K562 (cell line): Measurements from ENCODE around the gene ASCC1. TPM values are rescaled to one million over a fixed set of nuclear protein-coding genes. Genes with fewer than 3 reads are reported as not detected.

Experiments used
- DACH1 ChIP-seq: fragments of 450-650 bp; IDR thresholded peaks from 2 replicates; pipeline ENCODE4 v1.6.1; 2018; ENCODE audit not compliant: partially characterized antibody
- FOXO4 ChIP-seq: fragments of 450-650 bp; formaldehyde crosslinking; IDR thresholded peaks from 2 replicates; pipeline ENCODE4 v1.4.0; 2020; ENCODE audit warnings: mild to moderate bottlenecking, moderate library complexity
- GABPB1 ChIP-seq: sonication (generic); formaldehyde crosslinking; IDR thresholded peaks from 2 replicates; pipeline ENCODE4 v1.8.0; 2022; ENCODE audit warnings: mild to moderate bottlenecking, missing genetic modification reagents
- GMEB1 ChIP-seq: fragments of 250-450 bp; sonication (Bioruptor Pico); IDR thresholded peaks from 2 replicates; pipeline ENCODE4 v1.4.0; 2020; ENCODE audit warnings: mild to moderate bottlenecking
- HIVEP1 ChIP-seq: fragments of 250-450 bp; sonication (Bioruptor Pico); IDR thresholded peaks from 2 replicates; pipeline ENCODE4 v1.4.0; 2020; ENCODE audit warnings: mild to moderate bottlenecking
- MAZ ChIP-seq, 2 experiments: fragments of 450-650 bp in 1 of 2; sonication (generic) in 1 of 2; formaldehyde crosslinking; IDR thresholded peaks in 1 of 2; conservative IDR thresholded peaks in 1 of 2; 2 replicates each; pipeline versions ENCODE4 v1.4.0 to v1.5.0; 2020; ENCODE audit warnings: mild to moderate bottlenecking in 1 of 2, missing genetic modification reagents in 1 of 2
- NR2F6 ChIP-seq: fragments of 450-650 bp; formaldehyde crosslinking; IDR thresholded peaks from 2 replicates; pipeline ENCODE4 v1.4.0; 2020; ENCODE audit warnings: mild to moderate bottlenecking
- PHTF2 ChIP-seq: fragments of 250-450 bp; sonication (Bioruptor Pico); IDR thresholded peaks from 2 replicates; pipeline ENCODE4 v1.5.0; 2021; ENCODE audit warnings: mild to moderate bottlenecking
- SAP30 ChIP-seq: fragments of 200-600 bp; sonication (generic); IDR thresholded peaks from 2 replicates; pipeline ENCODE4 v1.6.1; 2012; ENCODE audit warnings: borderline replicate concordance, low read depth, mild to moderate bottlenecking, moderate library complexity, low read length, control low read depth, inconsistent platforms; ENCODE audit not compliant: insufficient read depth, poor library complexity, severe bottlenecking
- SIN3A ChIP-seq, 2 experiments: fragments of 150-350 bp in 1 of 2; IDR thresholded peaks; 2 replicates each; pipeline ENCODE4 v1.6.1; 2011 to 2016; ENCODE audit warnings: borderline replicate concordance in 2 of 2, low read depth in 2 of 2, low read length in 2 of 2, mild to moderate bottlenecking in 2 of 2, moderate library complexity in 2 of 2; ENCODE audit not compliant: control insufficient read depth in 1 of 2
- SP1 ChIP-seq: sonication (generic); formaldehyde crosslinking; IDR thresholded peaks from 2 replicates; pipeline ENCODE4 v1.8.1; 2022; ENCODE audit warnings: mild to moderate bottlenecking, missing genetic modification reagents
- TAL1 ChIP-seq: fragments of 450-650 bp; IDR thresholded peaks from 2 replicates; pipeline ENCODE4 v1.6.1; 2016; ENCODE audit warnings: mild to moderate bottlenecking
- TCF7L2 ChIP-seq: fragments of 150-350 bp; IDR thresholded peaks from 2 replicates; pipeline ENCODE4 v1.6.1; 2016; ENCODE audit warnings: low read depth, mild to moderate bottlenecking, low read length, moderate library complexity
- ZKSCAN1 ChIP-seq: fragments of 150-350 bp; IDR thresholded peaks from 2 replicates; pipeline ENCODE4 v1.6.1; 2016; ENCODE audit warnings: low read depth, low read length
- ZNF668 ChIP-seq: fragments of 250-450 bp; sonication (Bioruptor Pico); IDR thresholded peaks from 2 replicates; pipeline ENCODE4 v1.8.0; 2022; ENCODE audit warnings: mild to moderate bottlenecking, inconsistent platforms
- polyA plus RNA-seq, 8 experiments: library from polyadenylated mRNA; depleted of rRNA in 4 of 8; stranded (reverse) in 5 of 8; unstranded in 3 of 8; fragments of >200 nt; fragmentation: Nextera tagmentation in 2 of 8; fragmentation: Illumina TruSeq in 1 of 8; extraction: Ambion mirVana in 2 of 8; extraction: Trizol in 1 of 8; gene quantifications; 2 replicates each; pipeline versions ENCODE4 v1.2.1 to v1.2.3, GENCODE V29; 2011 to 2014; ENCODE audit warnings: inconsistent platforms in 1 of 8, missing spikeins in 1 of 8
- total RNA-seq, 7 experiments: library from RNA; depleted of rRNA in 6 of 7; stranded (reverse); fragments of >200 nt in 6 of 7; fragmentation: Illumina TruSeq in 2 of 7; extraction: Trizol in 2 of 7; gene quantifications; 2 replicates each; pipeline versions ENCODE4 v1.2.1 to v1.2.3, GENCODE V29; 2011 to 2021; ENCODE audit warnings: low replicate concordance in 1 of 7
- TF ChIP-seq, protein P1 (sequence below): IDR thresholded peaks from 2 replicates; pipeline ENCODE4 v1.6.1; 2012; ENCODE audit warnings: low read depth, low read length, improper control_type of control experiment, borderline replicate concordance
- TF ChIP-seq, protein P2 (sequence below): IDR thresholded peaks from 2 replicates; pipeline ENCODE4 v1.6.1; 2011; ENCODE audit not compliant: insufficient read length; ENCODE audit errors: extremely low read depth

The ASCC1 gene
- total and polyA plus RNA-seq, 9 of the 15 experiments (the other 6 are each of a cell fraction or from before 2014, with no cell fraction given): 31.7 to 73.3 (median 52.8) TPM

GRCh38 chr10:72260976-72261783 is 45.1 kb upstream of the ASCC1 start (continued):
- TF ChIP-seq PHTF2 (no peak), ZNF668 (CRISPR knock-in tag) (no peak), MAZ (CRISPR knock-in tag; conservative IDR thresholded peaks at IDR 0.05 in 1 of 2, IDR thresholded peaks at IDR 0.05 in 1 of 2) (peak; percentile 72 to 93), NR2F6 (CRISPR knock-in tag) (0 out of 2 replicates have a peak, but pooled peaks have one; percentile 68), SAP30 (no peak), ZKSCAN1 (no peak), HIVEP1 (0 out of 2 replicates have a peak, but pooled peaks have one; percentile 4), SP1 (peak; percentile 87), FOXO4 (CRISPR knock-in tag) (0 out of 2 replicates have a peak, but pooled peaks have one; percentile 62), SIN3A (IDR thresholded peaks at IDR 0.05; ENCODE audit: borderline replicate concordance in 2 of 2, control insufficient read depth in 1 of 2, low read depth in 2 of 2, low read length in 2 of 2) (peak in 1 of 2 experiments; percentile 36; a peak in 1 of 4 replicates), DACH1 (no peak), TCF7L2 (no peak), GMEB1 (CRISPR knock-in tag) (0 out of 2 replicates have a peak, but pooled peaks have one; percentile 29), GABPB1 (CRISPR knock-in tag) (peak; percentile 73), TAL1 (no peak; the same call in 1 of the 2 replicates)
- TF ChIP-seq, protein P1, sequence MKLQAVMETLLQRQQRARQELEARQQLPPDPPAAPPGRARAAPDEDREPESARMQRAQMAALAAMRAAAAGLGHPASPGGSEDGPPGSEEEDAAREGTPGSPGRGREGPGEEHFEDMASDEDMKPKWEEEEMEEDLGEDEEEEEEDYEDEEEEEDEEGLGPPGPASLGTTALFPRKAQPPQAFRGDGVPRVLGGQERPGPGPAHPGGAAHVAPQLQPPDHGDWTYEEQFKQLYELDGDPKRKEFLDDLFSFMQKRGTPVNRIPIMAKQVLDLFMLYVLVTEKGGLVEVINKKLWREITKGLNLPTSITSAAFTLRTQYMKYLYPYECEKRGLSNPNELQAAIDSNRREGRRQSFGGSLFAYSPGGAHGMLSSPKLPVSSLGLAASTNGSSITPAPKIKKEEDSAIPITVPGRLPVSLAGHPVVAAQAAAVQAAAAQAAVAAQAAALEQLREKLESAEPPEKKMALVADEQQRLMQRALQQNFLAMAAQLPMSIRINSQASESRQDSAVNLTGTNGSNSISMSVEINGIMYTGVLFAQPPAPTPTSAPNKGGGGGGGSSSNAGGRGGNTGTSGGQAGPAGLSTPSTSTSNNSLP: no peak
- TF ChIP-seq, protein P2, sequence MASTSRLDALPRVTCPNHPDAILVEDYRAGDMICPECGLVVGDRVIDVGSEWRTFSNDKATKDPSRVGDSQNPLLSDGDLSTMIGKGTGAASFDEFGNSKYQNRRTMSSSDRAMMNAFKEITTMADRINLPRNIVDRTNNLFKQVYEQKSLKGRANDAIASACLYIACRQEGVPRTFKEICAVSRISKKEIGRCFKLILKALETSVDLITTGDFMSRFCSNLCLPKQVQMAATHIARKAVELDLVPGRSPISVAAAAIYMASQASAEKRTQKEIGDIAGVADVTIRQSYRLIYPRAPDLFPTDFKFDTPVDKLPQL: no peak
